ENCODE measurements around the gene TRIM67.
"Not testable (repeated sequence)": the region's sequence is repeated elsewhere in the genome, so short reads cannot be mapped to it uniquely, and the experiment has no call there.

TRIM67 gene

DNA sequence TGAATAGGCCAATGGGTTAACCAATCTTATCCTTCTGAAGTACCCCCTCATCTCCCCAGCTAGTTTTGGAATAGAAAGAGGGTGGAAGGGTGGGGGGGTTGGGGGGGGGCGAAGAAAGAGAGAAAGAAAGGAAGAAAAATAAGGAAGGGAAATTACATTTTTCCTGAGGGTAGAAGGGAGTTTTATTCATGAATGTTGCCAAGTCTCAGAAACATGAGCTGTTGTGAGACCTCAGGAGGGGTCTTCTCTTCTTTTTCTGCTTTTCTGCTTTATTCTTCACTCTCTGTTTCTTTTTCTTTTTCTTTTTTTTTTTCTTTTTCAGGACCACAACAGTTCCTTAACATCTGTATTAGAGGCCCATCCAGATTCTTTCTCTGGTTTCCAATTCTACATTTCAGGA is 6.0 kb upstream of the TRIM67 start:
- H3K27me3 ChIP-seq, result no peaks in the 10 kb centered on the region
- DNase-seq, result no peak
- TF ChIP-seq, protein P1, sequence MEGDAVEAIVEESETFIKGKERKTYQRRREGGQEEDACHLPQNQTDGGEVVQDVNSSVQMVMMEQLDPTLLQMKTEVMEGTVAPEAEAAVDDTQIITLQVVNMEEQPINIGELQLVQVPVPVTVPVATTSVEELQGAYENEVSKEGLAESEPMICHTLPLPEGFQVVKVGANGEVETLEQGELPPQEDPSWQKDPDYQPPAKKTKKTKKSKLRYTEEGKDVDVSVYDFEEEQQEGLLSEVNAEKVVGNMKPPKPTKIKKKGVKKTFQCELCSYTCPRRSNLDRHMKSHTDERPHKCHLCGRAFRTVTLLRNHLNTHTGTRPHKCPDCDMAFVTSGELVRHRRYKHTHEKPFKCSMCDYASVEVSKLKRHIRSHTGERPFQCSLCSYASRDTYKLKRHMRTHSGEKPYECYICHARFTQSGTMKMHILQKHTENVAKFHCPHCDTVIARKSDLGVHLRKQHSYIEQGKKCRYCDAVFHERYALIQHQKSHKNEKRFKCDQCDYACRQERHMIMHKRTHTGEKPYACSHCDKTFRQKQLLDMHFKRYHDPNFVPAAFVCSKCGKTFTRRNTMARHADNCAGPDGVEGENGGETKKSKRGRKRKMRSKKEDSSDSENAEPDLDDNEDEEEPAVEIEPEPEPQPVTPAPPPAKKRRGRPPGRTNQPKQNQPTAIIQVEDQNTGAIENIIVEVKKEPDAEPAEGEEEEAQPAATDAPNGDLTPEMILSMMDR (IDR thresholded peaks at IDR 0.05; ENCODE audit: low read depth, low read length), result no peak
- H3K4me1 ChIP-seq, result no peaks in the 10 kb centered on the region
- no peaks in the 10 kb centered on the region for H3K9me3 ChIP-seq
- H3K4me3 ChIP-seq (ENCODE audit: low read depth, low read length), result no peak overlapping the region
- H3K36me3 ChIP-seq, result no peaks in the 10 kb centered on the region

DNA sequence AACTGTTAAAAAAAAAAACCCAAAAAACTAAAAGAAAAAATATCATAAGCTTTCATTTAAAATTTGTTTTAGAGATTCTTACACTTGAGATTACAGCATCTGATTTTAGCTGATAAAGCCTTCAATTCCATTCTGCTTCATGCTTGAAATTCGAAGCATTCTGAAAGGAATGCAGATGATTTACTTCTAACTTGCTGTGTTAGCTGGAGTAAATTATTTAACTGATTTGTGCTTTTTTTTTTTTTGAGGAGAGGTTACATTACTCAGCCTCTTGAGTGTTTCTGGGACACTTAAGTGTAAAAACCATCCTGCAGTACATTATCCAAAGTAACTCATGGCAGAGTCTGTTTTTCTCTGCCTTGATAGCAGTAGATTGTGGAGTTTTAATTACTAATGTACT is 4.5 kb upstream of the TRIM67 start:
- Histone ChIP-seq H3K27me3 (no peaks in the 10 kb centered on the region), H3K4me3 (ENCODE audit: low read depth, low read length) (no peak overlapping the region), H3K36me3 (no peaks in the 10 kb centered on the region), H3K4me1 (no peaks in the 10 kb centered on the region), H3K9me3 (no peaks in the 10 kb centered on the region)
- TF ChIP-seq, protein P1 (IDR thresholded peaks at IDR 0.05; ENCODE audit: low read depth, low read length), result no peak
- no peak for DNase-seq

DNA sequence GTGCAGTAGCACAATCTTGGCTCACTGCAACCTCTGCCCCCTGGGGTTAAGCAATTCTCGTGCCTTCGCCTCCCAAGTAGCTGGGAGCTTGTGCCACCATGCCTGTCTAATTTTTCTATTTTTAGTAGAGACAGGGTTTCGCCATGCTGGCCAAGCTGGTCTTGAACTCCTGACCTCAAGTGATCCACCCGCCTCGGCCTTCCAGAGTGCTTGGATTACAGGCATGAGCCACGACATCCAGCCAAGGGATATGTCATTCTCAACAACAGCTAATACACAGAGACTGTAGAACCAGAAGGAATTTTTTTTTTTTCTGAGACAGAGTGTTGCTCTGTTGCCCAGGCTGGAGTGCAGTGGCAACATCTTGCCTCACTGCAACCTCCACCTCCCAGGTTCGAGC is 3.7 kb upstream of the TRIM67 start:
- not testable (repeated sequence) for H3K4me3 ChIP-seq (ENCODE audit: low read depth, low read length); H3K36me3 ChIP-seq; DNase-seq; H3K9me3 ChIP-seq; H3K27me3 ChIP-seq; H3K4me1 ChIP-seq

DNA sequence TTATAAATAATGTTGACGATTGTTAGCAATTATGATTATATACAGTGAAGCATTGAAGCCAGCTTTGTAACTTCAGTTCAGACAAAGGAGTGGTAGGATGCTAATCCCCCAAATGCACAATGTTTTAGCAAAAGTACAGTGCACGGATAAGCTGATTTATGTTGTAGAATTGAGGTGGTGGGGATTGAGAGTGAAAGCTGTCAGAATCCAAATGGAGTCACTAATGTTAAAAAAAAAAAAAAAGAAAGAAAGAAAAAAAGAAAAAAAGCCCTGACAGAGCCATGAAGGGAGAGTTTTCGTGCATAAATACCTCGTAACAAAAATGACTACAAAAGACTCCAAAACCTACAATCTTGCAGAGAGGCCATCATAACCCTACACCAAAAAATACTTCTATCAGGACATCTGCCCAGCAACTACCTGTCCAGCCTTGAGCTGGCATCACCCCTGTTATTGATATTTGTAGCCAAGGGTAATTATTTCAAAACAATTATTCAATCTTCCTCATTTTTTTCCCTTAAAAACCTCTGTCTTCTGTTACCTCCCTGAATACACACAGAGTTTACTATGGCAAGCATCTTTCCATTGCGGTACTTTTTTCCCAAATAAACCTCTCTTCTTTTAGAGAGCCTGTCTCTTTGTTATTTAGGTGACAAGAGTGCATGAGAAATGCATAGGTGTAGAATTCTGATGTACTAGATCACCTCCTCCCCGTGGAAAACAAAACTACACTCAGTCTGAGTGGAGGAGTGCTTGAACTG is 2.5 kb upstream of the TRIM67 start:
- no peaks in the 10 kb centered on the region for H3K9me3 ChIP-seq
- H3K27me3 ChIP-seq, result peaks cover 2% of the 10 kb centered on the region; the same call in 1 of the 2 replicates
- H3K36me3 ChIP-seq, result no peaks in the 10 kb centered on the region
- H3K4me1 ChIP-seq, result no peaks in the 10 kb centered on the region
- H3K4me3 ChIP-seq (ENCODE audit: low read depth, low read length), result no peak overlapping the region
- DNase-seq, result no peak
- TF ChIP-seq, protein P1 (IDR thresholded peaks at IDR 0.05; ENCODE audit: low read depth, low read length), result no peak

DNA sequence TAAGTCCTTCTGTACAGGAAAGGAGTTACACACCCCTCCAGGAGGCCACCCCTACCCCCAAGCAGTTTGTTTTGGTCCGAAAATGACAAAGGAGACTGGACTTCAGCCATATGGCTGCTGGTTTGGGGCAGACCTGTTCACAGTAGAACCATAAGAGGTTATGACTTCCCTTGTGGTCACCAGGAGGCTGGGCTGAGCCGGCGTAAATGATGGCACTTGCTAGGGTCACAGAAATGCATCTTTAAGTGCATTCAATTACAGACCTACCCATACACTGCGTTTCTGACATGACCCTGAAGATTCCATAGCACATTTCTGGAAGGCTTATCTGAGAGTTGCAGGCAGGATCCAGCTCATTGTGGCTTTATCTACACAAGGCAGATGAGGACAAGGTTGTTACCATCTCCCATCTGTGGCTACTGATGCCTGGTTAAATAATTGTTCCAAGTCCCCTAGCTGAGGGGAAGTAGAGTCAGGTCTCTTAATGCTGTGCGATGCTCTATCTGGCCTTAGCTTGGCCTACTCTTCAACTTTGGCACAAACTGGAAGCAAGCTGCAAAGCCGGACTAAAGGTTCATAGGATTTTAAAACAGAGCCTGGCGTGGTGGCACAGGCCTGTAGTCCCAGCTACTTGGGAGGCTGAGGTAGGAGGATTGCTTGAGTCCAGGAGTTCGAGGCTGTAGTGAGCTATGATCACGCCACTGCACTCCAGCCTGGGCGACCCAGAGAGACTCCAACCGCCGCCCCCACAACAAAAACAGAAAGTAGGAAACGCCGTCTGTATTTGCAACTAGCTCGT is 1.7 kb upstream of the TRIM67 start:
- Histone ChIP-seq H3K27me3 (peaks cover 2% of the 10 kb centered on the region; the same call in 1 of the 2 replicates), H3K4me1 (no peaks in the 10 kb centered on the region), H3K36me3 (no peaks in the 10 kb centered on the region), H3K9me3 (no peaks in the 10 kb centered on the region), H3K4me3 (ENCODE audit: low read depth, low read length) (no peak overlapping the region)
- TF ChIP-seq, protein P1 (IDR thresholded peaks at IDR 0.05; ENCODE audit: low read depth, low read length), result no peak
- DNase-seq, result no peak

DNA sequence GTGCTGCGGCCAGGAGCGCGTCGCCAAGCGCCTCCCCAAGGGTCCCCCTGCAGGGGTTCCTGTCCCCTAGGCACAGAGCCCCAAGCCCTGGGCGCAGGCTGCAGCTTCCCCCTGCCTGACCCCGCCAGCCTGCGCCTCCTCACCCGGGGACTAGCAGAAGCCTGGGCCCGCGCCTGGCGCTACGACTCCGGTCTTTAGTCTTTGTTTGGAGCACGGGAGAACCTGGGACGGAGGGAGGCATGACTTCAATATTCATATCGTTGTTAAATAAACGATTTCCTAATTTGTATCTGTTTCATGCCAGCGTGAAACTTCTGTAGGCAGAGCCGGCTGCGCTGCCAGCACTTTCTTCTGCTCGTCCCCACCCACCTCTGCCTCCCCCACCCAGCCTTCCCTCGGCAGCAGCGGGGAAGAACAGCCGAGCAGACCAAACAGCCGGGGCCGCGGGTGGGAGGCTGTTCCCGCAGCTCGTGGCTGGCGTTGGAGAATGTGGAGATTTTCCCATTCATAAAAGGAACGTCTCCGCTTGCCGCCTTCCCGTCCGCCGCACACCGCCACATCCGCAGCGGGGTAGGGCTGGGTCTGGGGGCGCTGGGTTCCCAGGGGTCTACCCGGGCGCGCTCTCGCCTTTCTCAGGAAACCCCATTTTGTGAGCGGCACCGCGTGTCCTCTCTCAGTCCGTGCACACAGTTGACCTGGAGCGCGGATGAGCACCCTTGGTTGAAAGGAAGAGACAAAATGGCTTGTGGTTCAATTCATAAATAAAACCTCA is 777 bp upstream of the TRIM67 start:
- peak; percentile 51 for DNase-seq
- no peaks in the 10 kb centered on the region for H3K36me3 ChIP-seq
- H3K27me3 ChIP-seq, result peaks cover 2% of the 10 kb centered on the region; the same call in 1 of the 2 replicates
- H3K4me1 ChIP-seq, result no peaks in the 10 kb centered on the region
- peak overlapping the region; percentile 75 for H3K4me3 ChIP-seq (ENCODE audit: low read depth, low read length)
- H3K9me3 ChIP-seq, result no peaks in the 10 kb centered on the region
- TF ChIP-seq, protein P1 (IDR thresholded peaks at IDR 0.05; ENCODE audit: low read depth, low read length), result no peak

Measured in BE2C (cell line).